ENCODE results near the gene KCNB1. TPM values are rescaled to one million over a fixed set of nuclear protein-coding genes. Genes with fewer than 3 reads are reported as not detected.
A peak's percentile ranks its signal among the peaks of the same experiment; 100 is the strongest.

Gene KCNB1
- total and polyA plus RNA-seq, 4 donors: under 0.01 to 3.4 (median 1.4) TPM

GRCh38 chr20:49437057-49437456 is 45.4 kb downstream of the KCNB1 start:
- WGBS: 94% methylated on average over 3 of the region's 3 CpGs
- no peaks in the 10 kb centered on the region for H3K36me3 ChIP-seq (ENCODE audit: control insufficient read depth in 4 of 4, insufficient read depth in 3 of 4, low read depth in 1 of 4, low read length in 3 of 4)
- no peak overlapping the region for H3K4me3 ChIP-seq (ENCODE audit: low read depth in 1 of 3, low read length in 3 of 3)
- H3K9me3 ChIP-seq (ENCODE audit: control insufficient read depth in 4 of 4, low read length in 3 of 4): no peaks in the 10 kb centered on the region
- no peak overlapping the region for H3K27ac ChIP-seq (ENCODE audit: low read depth in 1 of 2, low read length in 2 of 2)
- TF ChIP-seq HNF4G (IDR thresholded peaks at IDR 0.05) (no peak), ZBTB33 (IDR thresholded peaks at IDR 0.05) (no peak), HNF4A (conservative IDR thresholded peaks at IDR 0.05) (no peak), GABPA (IDR thresholded peaks at IDR 0.05 in 1 of 2, conservative IDR thresholded peaks at IDR 0.05 in 1 of 2) (no peak), REST (IDR thresholded peaks at IDR 0.05) (no peak), YY1 (IDR thresholded peaks at IDR 0.05) (no peak), EGR1 (IDR thresholded peaks at IDR 0.05; ENCODE audit: low read depth in 2 of 2) (no peak)
- no peak for DNase-seq (ENCODE audit: low spot score)
- no peak overlapping the region for H3K9ac ChIP-seq (ENCODE audit: low read depth in 1 of 2, low read length in 2 of 2)
- H3K27me3 ChIP-seq (ENCODE audit: control insufficient read depth in 4 of 4, insufficient read depth in 4 of 4, low read length in 3 of 4): no peaks in the 10 kb centered on the region
- no peaks in the 10 kb centered on the region for H3K4me1 ChIP-seq (ENCODE audit: control insufficient read depth in 4 of 4, insufficient read depth in 4 of 4, low read length in 3 of 4)

- WGBS: 91% methylated on average over 5 of the region's 5 CpGs
- Histone ChIP-seq H3K27ac (ENCODE audit: low read depth in 1 of 2, low read length in 2 of 2) (no peak overlapping the region), H3K9ac (ENCODE audit: low read depth in 1 of 2, low read length in 2 of 2) (no peak overlapping the region), H3K4me1 (ENCODE audit: control insufficient read depth in 4 of 4, insufficient read depth in 4 of 4, low read length in 3 of 4) (no peaks in the 10 kb centered on the region), H3K9me3 (ENCODE audit: control insufficient read depth in 4 of 4, low read length in 3 of 4) (no peaks in the 10 kb centered on the region), H3K4me3 (ENCODE audit: low read depth in 1 of 3, low read length in 3 of 3) (no peak overlapping the region), H3K27me3 (ENCODE audit: control insufficient read depth in 4 of 4, insufficient read depth in 4 of 4, low read length in 3 of 4) (no peaks in the 10 kb centered on the region), H3K36me3 (ENCODE audit: control insufficient read depth in 4 of 4, insufficient read depth in 3 of 4, low read depth in 1 of 4, low read length in 3 of 4) (no peaks in the 10 kb centered on the region)
- no peak for TF ChIP-seq HNF4G (IDR thresholded peaks at IDR 0.05)
- TF ChIP-seq ZBTB33 (IDR thresholded peaks at IDR 0.05): no peak
- no peak for TF ChIP-seq SP1 (IDR thresholded peaks at IDR 0.05)
- TF ChIP-seq EGR1 (IDR thresholded peaks at IDR 0.05; ENCODE audit: low read depth in 2 of 2): no peak
- no peak for TF ChIP-seq GABPA (IDR thresholded peaks at IDR 0.05 in 1 of 2, conservative IDR thresholded peaks at IDR 0.05 in 1 of 2)
- TF ChIP-seq NR2F2 (IDR thresholded peaks at IDR 0.05): no peak
- no peak for TF ChIP-seq TAF1 (conservative IDR thresholded peaks at IDR 0.05)
- TF ChIP-seq ATF3 (IDR thresholded peaks at IDR 0.05): no peak
- TF ChIP-seq JUND (IDR thresholded peaks at IDR 0.05): no peak
- peak; percentile 54 to 62 for TF ChIP-seq RAD21 (IDR thresholded peaks at IDR 0.05)
- TF ChIP-seq CTCF (IDR thresholded peaks at IDR 0.05; ENCODE audit: low read depth, low read length, missing input control): peak; percentile 19
- TF ChIP-seq MAX (IDR thresholded peaks at IDR 0.05): no peak
- no peak for TF ChIP-seq FOXA1 (IDR thresholded peaks at IDR 0.05)
- DNase-seq (ENCODE audit: low spot score): no peak
These were observed 46.8 kb downstream of the KCNB1 start for GRCh38 chr20:49435639-49436038.
